NCI-H1436 treated with DMSO at 0.1 percent for 48 hours (cell line): Measurements from ENCODE around the gene SCEL.
"Not testable (repeated sequence)": the region's sequence is repeated elsewhere in the genome, so short reads cannot be mapped to it uniquely, and the experiment has no call there.

Experiments used
- DNase-seq: peaks from one replicate; lab custom pipeline; 2025; lab: John Stamatoyannopoulos, UW

Gene SCEL

DNA sequence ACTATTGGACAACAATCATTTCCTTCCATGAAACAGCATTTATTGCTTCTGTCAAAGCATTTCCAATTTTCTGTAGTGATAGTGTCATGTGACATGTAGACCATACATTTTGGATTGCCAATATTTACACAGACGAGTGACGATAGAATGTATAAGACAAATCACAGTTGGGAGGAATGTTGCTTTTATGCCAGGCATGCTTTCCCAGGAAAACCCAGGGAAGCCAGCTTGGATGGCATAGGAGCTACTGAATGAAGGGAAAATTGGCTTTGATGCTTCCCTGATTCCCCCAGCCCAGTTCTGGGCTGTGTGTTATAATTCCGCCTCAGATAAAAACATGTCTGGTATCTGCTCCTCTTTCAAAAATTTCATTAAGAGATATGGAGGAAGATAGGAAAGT is 22.5 kb downstream of the SCEL start:
- DNase-seq = no peak

DNA sequence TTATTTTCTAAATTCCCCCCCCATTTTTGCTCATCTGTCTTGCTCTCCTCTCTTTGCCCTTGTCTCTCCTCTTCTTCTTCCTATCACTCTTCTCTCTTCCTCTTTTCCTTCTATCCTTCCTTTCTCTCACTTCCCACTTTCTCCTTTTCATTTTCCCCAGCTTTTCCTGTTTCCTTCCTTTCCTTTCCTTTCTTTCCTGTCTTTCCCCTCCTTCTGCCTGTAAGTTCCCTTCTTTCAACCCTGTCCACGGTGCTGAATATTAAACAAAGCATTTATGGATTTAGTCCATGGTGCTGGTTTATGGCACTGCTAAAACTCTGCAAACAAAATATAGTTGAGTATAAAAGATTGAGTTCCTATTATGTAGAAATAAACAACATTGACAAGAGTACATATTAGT is 27.6 kb downstream of the SCEL start:
- no peak for DNase-seq

DNA sequence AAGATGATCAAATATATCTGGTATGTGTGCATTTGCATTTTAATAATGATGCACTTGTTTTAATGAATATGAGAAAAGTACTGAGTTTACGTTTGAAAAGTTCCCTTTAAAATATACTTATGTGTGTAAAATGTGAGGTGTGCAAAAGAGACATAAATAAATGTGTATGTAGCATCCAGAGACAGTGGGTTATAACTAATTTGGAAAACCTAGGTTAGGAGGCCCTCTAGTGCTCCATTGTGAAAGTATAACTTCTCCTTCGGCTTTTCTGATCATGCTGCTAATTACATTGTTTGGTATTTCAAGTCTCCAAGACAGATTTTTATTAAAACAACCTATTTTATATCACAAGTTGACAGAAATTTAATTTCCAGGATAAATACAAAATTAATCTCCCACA is 30.1 kb downstream of the SCEL start:
- no peak for DNase-seq

DNA sequence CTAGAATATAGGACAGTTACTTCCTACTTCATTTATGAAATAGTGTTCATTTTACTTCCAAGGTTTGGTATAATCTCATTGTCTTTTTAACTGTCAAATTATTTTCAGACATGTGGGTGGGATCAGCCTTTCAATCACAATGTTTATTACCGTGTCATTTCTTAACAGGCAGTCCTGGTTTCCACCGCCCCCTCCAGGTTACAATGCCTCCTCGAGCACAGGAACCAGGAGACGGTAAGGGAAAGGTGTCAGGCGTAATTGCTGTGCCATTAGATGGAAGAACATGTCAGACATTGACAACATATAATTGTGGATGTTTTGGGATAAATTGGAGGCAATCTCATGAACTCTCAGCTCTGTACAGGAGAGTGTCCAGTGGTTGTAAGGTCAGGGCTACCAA is 36.5 kb downstream of the SCEL start:
- DNase-seq = no peak

DNA sequence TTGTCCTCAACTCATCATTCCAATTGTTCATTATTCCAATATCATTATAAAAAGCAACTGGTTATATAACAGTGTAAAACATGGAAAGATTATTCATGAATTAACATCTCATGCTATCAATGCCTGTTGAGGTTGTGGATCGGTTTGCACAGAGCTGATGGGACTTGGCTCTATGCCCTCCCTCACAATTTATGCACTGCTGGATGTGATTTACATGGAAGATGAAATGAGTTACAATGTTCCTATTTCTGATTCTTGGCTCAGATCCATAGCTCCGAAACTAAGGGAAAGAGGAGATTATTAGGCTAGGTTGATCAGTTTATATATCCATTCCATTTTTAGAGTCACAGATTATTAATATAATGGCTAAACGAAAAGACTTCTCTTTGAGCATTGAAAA is 38.6 kb downstream of the SCEL start:
- DNase-seq = no peak

GRCh38 chr13:77579959-77580358 is 44.5 kb downstream of the SCEL start:
- no peak for DNase-seq

- DNase-seq = no peak
Observed at GRCh38 chr13:77580748-77581147, 45.2 kb downstream of the SCEL start.

- DNase-seq = no peak
Observed at GRCh38 chr13:77583581-77583980, 48.1 kb downstream of the SCEL start.

GRCh38 chr13:77584106-77584505 is 48.6 kb downstream of the SCEL start:
- DNase-seq = no peak

DNA sequence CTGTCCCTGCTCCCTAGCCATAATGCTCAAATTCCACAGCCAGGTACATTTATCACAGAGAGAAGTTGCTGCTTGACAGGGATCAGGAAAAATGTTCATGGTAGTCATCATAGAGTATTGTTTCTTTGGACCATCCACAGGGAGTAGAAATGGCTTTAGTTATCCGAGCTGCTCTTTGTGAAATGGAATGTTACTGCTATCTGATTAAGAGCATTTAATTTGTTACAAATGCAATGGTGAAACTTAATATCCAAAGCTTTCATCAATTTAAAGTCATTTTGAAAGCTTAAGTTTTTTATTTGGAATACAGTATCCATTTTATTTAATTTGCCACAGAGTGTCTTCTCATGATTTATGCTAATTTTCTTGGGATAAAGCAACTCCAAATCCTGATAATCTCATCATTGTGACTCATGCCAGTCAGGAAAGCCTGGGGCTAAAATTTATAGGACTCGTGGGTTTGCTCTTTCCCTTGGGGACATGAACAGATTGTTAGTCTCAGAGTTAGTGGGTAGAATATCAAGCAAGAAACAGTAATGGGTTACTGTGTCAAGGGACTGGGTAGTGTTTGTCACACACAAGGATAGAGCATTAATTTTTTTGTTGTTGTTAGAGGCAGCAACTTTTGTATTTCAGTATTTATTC is 59.8 kb downstream of the SCEL start:
- DNase-seq = no peak

DNA sequence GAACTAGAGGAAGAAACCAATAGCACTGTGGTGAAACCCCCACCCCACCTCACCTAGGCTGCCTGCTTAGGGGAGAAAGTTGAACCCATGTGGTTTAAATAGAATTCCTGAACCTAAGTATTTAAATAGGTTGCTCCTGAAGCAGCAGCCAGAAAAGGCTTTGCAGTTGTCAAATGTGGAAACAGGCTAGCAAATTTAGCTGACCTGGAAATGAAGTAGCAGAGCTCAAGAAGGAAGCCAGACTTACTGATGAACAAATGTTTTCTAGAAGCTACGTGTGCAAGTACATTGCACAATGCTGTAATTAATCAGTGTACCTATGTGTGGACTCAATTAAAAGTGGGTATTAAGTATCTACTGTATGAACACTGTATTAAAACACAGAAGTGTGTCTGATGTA is 61.3 kb downstream of the SCEL start:
- no peak for DNase-seq

- DNase-seq = no peak
Observed at GRCh38 chr13:77599351-77599750, 63.8 kb downstream of the SCEL start.

DNA sequence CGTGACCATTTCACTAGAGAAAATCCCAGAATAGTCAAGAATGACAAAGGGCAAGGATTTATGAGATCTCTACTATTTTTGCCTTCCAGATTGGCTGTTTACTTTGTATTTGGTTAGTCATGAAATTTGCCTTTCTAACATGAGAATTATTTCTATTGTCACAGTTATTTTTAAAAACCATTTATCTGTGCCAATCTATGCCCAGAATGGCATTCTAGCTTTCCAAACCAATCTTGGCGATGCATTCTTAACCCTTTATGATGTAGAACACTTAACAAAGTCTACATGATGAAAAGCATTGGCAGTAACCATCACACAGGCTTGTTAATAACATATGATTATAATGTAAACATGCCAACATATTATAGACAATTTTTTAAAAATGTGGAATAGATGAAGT is 65.2 kb downstream of the SCEL start:
- DNase-seq = no peak

GRCh38 chr13:77611068-77611467 is 75.6 kb downstream of the SCEL start:
- DNase-seq = no peak

DNA sequence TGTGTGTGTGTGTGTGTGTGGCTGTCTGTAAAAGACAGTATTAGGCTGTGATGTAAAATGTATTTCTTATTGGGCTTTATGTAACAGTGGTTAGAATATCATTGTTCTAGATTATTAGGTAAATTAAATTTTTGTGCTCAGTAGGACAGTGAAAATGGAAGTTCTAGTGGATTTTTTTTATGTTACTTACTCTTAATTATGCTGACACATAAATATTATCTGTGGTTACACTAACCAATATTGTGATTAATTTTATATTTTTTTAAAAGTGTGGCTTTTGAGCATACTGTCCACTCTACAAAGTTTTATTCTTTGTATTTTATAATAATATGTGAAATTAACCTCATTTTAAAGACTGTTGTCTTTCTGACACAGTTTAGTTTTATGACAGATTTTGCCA is 80.5 kb downstream of the SCEL start:
- DNase-seq = no peak

DNA sequence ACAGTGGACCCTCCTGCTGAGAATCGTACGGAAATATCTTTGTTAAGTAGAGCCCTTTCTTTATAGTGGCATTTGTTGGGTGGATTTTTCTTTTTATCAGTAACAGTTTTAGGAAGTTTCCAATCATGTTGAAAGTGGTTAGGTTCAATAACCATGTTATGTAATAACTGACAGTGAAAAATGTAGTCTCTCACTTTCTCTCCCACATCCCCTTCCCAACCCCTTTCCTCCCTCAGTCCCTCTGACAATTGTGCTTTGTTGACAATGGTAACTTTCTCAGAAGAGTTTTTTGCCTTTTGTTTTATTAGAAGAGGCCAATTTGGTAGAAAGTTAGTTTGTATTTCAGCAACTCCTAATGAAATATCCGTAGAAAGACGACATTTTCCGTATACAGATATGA is 84.1 kb downstream of the SCEL start:
- no peak for DNase-seq

DNA sequence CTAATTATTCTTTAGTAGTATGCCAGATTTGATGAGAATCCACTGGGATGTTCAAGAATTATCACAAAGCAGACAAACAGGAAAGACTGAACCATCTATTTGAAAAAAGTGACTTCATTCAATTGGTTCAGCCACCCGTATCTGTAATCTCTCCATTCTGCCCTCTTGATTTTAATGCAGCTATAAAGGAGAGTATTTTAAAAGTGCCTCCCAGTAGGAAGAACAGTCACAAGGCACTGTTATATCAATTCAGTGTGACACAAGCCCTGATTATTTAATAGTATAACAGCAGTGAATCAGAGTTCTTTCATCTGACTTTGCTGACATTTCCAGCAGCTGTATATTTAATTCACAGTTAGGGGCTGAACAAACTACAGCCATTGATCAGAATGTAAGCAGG is 84.6 kb downstream of the SCEL start:
- no peak for DNase-seq

GRCh38 chr13:77623806-77624205 is 88.3 kb downstream of the SCEL start:
- no peak for DNase-seq

GRCh38 chr13:77628170-77628569 is 92.7 kb downstream of the SCEL start:
- DNase-seq = no peak

- DNase-seq = no peak
Observed at GRCh38 chr13:77637588-77637987, 102.1 kb downstream of the SCEL start.

GRCh38 chr13:77650409-77650808 is 114.9 kb downstream of the SCEL start:
- DNase-seq = no peak

DNA sequence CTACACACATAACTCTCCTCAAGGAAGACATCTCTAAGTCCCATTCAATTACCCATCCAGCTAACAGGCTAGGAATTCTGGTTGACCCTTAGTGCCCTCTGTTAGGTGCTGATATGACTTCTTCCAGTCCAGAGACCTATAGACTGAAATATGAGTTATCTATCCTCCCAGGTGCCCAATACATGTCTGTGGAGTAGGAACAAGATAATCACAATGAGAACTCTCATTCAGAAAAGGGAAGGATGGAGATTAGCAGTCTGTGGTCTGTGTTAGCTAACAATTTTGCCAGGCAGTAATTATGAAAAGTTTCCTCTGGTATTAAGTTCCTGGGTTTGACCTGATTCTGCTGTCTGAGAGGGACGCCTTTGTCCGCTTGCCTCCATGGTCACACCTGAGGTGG is 117.8 kb downstream of the SCEL start:
- DNase-seq = no peak

DNA sequence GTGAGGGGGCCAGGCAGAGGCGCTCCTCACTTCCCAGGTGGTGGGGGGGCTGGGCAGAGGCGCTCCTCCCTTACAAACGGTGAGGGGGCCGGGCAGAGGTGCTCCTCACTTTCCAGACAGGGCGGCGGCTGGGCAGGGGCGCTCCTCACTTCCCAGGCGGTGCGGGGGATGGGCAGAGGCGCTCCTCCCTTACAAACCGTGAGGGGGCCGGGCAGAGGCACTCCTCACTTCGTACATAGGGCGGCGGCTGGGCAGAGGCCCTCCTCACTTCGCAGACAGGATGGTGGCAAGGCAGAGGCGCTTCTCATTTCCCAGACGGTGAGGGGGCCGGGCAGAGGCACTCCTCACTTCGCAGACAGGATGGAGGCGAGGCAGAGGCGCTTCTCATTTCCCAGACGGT is 124.5 kb downstream of the SCEL start:
- not testable (repeated sequence) for DNase-seq

DNA sequence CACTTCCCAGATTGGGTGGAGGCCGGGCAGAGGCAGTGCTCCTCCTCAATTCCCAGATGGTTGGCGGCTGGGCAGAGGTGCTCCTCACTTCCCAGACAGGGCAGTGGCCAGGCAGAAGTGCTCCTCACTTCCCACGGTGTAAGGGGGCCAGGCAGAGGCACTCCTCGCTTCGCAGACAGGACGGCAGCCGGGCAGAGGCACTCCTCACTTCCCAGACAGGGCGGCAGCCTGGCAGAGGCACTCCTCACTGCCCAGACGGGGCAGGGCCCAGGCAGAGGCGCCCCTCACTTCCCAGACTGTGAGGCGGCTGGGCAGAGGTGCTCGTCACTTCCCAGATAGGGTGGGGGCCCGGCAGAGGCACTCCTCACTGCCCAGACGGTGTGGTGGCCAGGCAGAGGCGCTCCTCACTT is 125.3 kb downstream of the SCEL start:
- no peak for DNase-seq

DNA sequence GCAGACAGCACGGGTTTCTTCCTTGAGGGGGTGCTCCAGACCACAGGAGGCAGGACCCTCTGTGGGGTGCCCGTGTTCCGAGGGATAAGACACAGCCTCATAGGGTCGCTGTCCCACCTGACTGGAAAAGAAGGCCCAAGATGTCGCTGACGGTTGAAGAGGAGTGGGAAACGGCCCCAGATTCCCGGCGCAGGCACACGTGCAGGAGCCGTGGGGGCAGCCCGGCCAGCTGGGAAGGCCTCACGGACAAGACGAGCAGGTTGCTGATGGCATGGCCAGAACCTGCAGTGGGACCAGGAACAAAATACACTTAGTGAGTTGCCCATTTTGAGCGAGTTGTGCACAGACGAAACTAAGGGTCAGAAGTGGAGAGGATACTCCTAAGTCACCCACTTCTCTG is 126.8 kb downstream of the SCEL start:
- DNase-seq = not testable (repeated sequence)
